Glutamatergic neuron (in vitro differentiated cells): ENCODE measurements around the gene FGGY. TPM values are rescaled to one million over a fixed set of nuclear protein-coding genes. Genes with fewer than 3 reads are reported as not detected.

Experiments used
- DNase-seq: peaks from one replicate; pipeline ENCODE4 v3.0.0; 2022
- H3K27ac Mint-ChIP-seq: one replicate; pipeline ENCODE4 v1.8.0; 2020; ENCODE audit warnings: mild to moderate bottlenecking, mixed read lengths, inconsistent platforms; ENCODE audit not compliant: unreplicated experiment
- H3K27me3 Mint-ChIP-seq: one replicate; pipeline ENCODE4 v1.8.0; 2020; ENCODE audit warnings: mild to moderate bottlenecking, moderate library complexity, mixed read lengths, inconsistent platforms; ENCODE audit not compliant: unreplicated experiment
- H3K36me3 Mint-ChIP-seq: one replicate; pipeline ENCODE4 v1.8.0; 2020; ENCODE audit warnings: mild to moderate bottlenecking, mixed read lengths, inconsistent platforms; ENCODE audit not compliant: unreplicated experiment
- H3K4me1 Mint-ChIP-seq: one replicate; pipeline ENCODE4 v1.8.0; 2020; ENCODE audit warnings: mild to moderate bottlenecking, low read depth, mixed read lengths, inconsistent platforms; ENCODE audit not compliant: unreplicated experiment
- H3K4me3 Mint-ChIP-seq: one replicate; pipeline ENCODE4 v1.8.0; 2020; ENCODE audit warnings: mild to moderate bottlenecking, mixed read lengths, inconsistent platforms; ENCODE audit not compliant: unreplicated experiment
- H3K9me3 Mint-ChIP-seq: one replicate; pipeline ENCODE4 v1.8.0; 2020; ENCODE audit warnings: mild to moderate bottlenecking, moderate library complexity, mixed read lengths, inconsistent platforms; ENCODE audit not compliant: unreplicated experiment
- CTCF ChIP-seq: fragments of 200-600 bp; sonication (generic); IDR thresholded peaks from one replicate; pipeline ENCODE4 v1.5.0; 2021; ENCODE audit not compliant: partially characterized antibody, unreplicated experiment
- total RNA-seq: library from RNA; stranded (reverse); fragmentation: NEBNext Ultra II Directional; extraction: Animal tissue kit (Norgen Biotek cat#: 25700); gene quantifications from one replicate; pipeline ENCODE4 v1.2.1, GENCODE V29; 2021; ENCODE audit not compliant: unreplicated experiment

FGGY gene
- total RNA-seq, 1 donor from 2014 or later: 11.6 TPM

- Mint-ChIP-seq H3K4me1 (no peaks in the 10 kb centered on the region), H3K36me3 (no peaks in the 10 kb centered on the region), H3K4me3 (no peak overlapping the region), H3K27ac (no peak overlapping the region), H3K9me3 (peaks cover 2% of the 10 kb centered on the region), H3K27me3 (no peaks in the 10 kb centered on the region)
- no peak for DNase-seq
- no peak for TF ChIP-seq CTCF
Measured at GRCh38 chr1:59288046-59288445, 8.8 kb upstream of the FGGY start.

GRCh38 chr1:59289570-59289969 lies 7.3 kb upstream of the FGGY start:
- Mint-ChIP-seq H3K27ac (no peak overlapping the region), H3K4me3 (no peak overlapping the region), H3K9me3 (peaks cover 2% of the 10 kb centered on the region), H3K4me1 (no peaks in the 10 kb centered on the region), H3K36me3 (no peaks in the 10 kb centered on the region), H3K27me3 (no peaks in the 10 kb centered on the region)
- DNase-seq: no peak
- TF ChIP-seq CTCF: no peak

GRCh38 chr1:59290193-59290949 lies 6.5 kb upstream of the FGGY start:
- H3K4me3 Mint-ChIP-seq: no peak overlapping the region
- H3K36me3 Mint-ChIP-seq: no peaks in the 10 kb centered on the region
- TF ChIP-seq CTCF: no peak
- H3K4me1 Mint-ChIP-seq: no peaks in the 10 kb centered on the region
- H3K9me3 Mint-ChIP-seq: peaks cover 2% of the 10 kb centered on the region
- H3K27me3 Mint-ChIP-seq: no peaks in the 10 kb centered on the region
- no peak for DNase-seq
- H3K27ac Mint-ChIP-seq: no peak overlapping the region

- no peak for TF ChIP-seq CTCF
- no peak for DNase-seq
- no peaks in the 10 kb centered on the region for H3K36me3 Mint-ChIP-seq
- H3K27ac Mint-ChIP-seq: no peak overlapping the region
- no peak overlapping the region for H3K4me3 Mint-ChIP-seq
- no peaks in the 10 kb centered on the region for H3K4me1 Mint-ChIP-seq
- no peaks in the 10 kb centered on the region for H3K27me3 Mint-ChIP-seq
- peaks cover 2% of the 10 kb centered on the region for H3K9me3 Mint-ChIP-seq
Measured at GRCh38 chr1:59291561-59291960, 5.3 kb upstream of the FGGY start.

GRCh38 chr1:59292562-59292961 lies 4.3 kb upstream of the FGGY start:
- peaks cover 5% of the 10 kb centered on the region for H3K9me3 Mint-ChIP-seq
- no peaks in the 10 kb centered on the region for H3K27me3 Mint-ChIP-seq
- no peaks in the 10 kb centered on the region for H3K36me3 Mint-ChIP-seq
- no peak overlapping the region for H3K27ac Mint-ChIP-seq
- DNase-seq: no peak
- H3K4me3 Mint-ChIP-seq: no peak overlapping the region
- H3K4me1 Mint-ChIP-seq: peaks cover 2% of the 10 kb centered on the region
- no peak for TF ChIP-seq CTCF
